ENCODE results near the gene HTR3B.

DNA sequence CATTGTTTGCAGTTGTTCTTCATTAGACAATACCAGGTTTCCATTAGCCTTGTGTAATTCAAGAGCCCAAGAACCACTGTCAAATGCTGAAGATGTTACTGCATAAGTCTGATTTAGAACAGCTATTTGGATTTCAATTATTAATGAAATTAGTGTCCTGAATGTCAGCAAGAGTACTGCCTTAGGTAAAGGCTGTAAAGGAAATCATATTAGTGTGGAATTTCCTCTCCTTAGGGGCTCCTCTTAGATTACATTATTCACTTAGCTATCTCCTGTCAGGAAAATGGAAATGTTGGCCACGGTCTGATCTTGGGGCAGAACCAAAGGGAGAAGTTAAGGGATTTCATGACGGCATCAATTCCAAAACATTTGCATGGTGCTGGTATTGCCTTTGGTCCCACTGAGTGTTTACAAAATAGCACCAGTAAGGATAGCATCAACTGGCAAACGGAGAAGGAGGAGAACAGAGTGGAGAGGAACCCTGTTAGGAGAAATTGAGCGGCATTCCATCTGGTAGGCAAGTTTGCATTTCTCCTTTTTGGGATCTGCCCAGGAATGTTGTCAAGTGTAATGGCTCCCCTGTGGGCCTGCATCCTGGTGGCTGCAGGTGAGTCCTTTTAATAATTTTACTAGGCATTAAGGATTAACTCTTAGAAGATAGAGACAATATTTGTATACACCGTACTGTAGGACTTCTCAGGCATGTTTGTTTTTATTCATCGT lies at the start of gene HTR3B:
- TF ChIP-seq, protein P1, sequence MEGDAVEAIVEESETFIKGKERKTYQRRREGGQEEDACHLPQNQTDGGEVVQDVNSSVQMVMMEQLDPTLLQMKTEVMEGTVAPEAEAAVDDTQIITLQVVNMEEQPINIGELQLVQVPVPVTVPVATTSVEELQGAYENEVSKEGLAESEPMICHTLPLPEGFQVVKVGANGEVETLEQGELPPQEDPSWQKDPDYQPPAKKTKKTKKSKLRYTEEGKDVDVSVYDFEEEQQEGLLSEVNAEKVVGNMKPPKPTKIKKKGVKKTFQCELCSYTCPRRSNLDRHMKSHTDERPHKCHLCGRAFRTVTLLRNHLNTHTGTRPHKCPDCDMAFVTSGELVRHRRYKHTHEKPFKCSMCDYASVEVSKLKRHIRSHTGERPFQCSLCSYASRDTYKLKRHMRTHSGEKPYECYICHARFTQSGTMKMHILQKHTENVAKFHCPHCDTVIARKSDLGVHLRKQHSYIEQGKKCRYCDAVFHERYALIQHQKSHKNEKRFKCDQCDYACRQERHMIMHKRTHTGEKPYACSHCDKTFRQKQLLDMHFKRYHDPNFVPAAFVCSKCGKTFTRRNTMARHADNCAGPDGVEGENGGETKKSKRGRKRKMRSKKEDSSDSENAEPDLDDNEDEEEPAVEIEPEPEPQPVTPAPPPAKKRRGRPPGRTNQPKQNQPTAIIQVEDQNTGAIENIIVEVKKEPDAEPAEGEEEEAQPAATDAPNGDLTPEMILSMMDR (IDR thresholded peaks at IDR 0.05), result no peak
- TF ChIP-seq POLR2A (IDR thresholded peaks at IDR 0.05; ENCODE audit: low read depth) (no peak), POLR2AphosphoS5 (IDR thresholded peaks at IDR 0.05) (no peak), EP300 (IDR thresholded peaks at IDR 0.05) (no peak)
